ENCODE measurements around the gene ARMCX2.

DNA sequence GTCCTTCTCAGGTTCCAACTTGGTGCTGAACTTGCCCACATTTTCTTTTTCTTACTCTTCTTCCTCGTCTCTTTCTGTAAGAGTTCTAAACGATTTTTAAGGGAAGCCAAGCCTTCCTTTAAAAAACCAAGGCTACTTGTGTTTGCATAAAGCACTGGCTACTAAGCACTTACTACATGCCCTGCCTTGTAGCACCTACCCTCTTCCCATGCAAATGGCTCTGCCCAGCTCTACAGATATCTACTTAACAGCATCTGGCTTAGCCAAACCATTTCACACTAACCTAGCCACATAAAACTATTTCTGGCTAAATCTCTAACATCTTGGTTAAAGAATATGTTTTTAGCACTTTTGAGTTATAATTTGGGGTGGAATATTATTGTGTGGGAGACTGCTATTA is 26.9 kb upstream of the ARMCX2 start:
- TF ChIP-seq POLR2A (IDR thresholded peaks at IDR 0.05; ENCODE audit: low read length) = no peak
- no peak for TF ChIP-seq GATA1 (IDR thresholded peaks at IDR 0.05; ENCODE audit: low read depth, low read length)
